K562 (cell line): ENCODE results near the gene VAT1L. TPM values are rescaled to one million over a fixed set of nuclear protein-coding genes. Genes with fewer than 3 reads are reported as not detected.

Experiments used
- ATAC-seq: fragments of 200-7000 bp; cut with Tn5 transposase; 3 replicates; pipeline ENCODE4 v1.9.1; 2020; ENCODE audit warnings: moderate library complexity
- BruUV-seq: library from RNA; stranded (reverse); fragments of 400-500 nt; replicated peaks from 2 replicates; lab custom pipeline; 2021; lab: Mats Ljungman, UMichigan
- CTCF ChIA-PET: fragments of 300-600 bp; formaldehyde crosslinking; extraction: SDS; loops from one replicate; lab custom pipeline; 2021; ENCODE audit warnings: low intra/inter-chr PET ratio; lab: Yijun Ruan, JAX
- POLR2A ChIA-PET: fragments of 300-600, 350-650 bp; sonication (Branson Sonifier 250); formaldehyde crosslinking; extraction: SDS; loops from one replicate; lab custom pipeline; 2021; ENCODE audit warnings: antibody characterized with exemption, inconsistent platforms; lab: Yijun Ruan, JAX
- DNase-seq, 4 experiments: peaks; one replicate each; pipeline versions ENCODE4 v3.0.0 to v3.0.0-alpha.2; 2011 to 2018; ENCODE audit warnings: low spot score in 3 of 4, mixed read lengths in 3 of 4; ENCODE audit errors: extremely low read depth in 1 of 4
- FAIRE-seq: peaks from 2 replicates; lab custom pipeline; 2011; peaks lifted over from hg19 to GRCh38; lab: Jason Lieb, UNC
- H2AFZ ChIP-seq: 2 replicates; pipeline ENCODE4 v1.6.0; 2011; ENCODE audit warnings: low read depth, low read length, control low read depth, inconsistent platforms
- H3K27ac ChIP-seq: fragments of 200-600 bp; 3 replicates; pipeline ENCODE4 v1.8.0; 2011; ENCODE audit warnings: low read depth, mild to moderate bottlenecking, control low read depth, inconsistent platforms, low read length, moderate library complexity, mixed read lengths; ENCODE audit errors: extremely low read depth
- H3K27me3 ChIP-seq, 2 experiments: fragments of 300-600 bp in 1 of 2; 2 replicates in 1 of 2; 3 replicates in 1 of 2; pipeline versions ENCODE4 v1.6.0 to v1.8.0; 2011; ENCODE audit warnings: inconsistent platforms in 2 of 2, low read length in 2 of 2, mild to moderate bottlenecking in 1 of 2, mixed read lengths in 1 of 2, moderate library complexity in 1 of 2; ENCODE audit not compliant: control insufficient read depth in 2 of 2, insufficient read depth in 2 of 2
- H3K36me3 ChIP-seq: fragments of 300-600 bp; 3 replicates; pipeline ENCODE4 v1.8.0; 2011; ENCODE audit warnings: mild to moderate bottlenecking, low read length, inconsistent platforms; ENCODE audit not compliant: control insufficient read depth, insufficient read depth
- H3K4me1 ChIP-seq, 2 experiments: fragments of 200-600 bp in 1 of 2; replicated peaks in 1 of 2; 2 replicates in 1 of 2; 3 replicates in 1 of 2; pipeline versions ENCODE4 v1.5.1 to v1.8.0; 2011; ENCODE audit warnings: inconsistent platforms in 2 of 2, low read length in 2 of 2, mild to moderate bottlenecking in 1 of 2, mixed read lengths in 1 of 2, moderate library complexity in 1 of 2; ENCODE audit not compliant: control insufficient read depth in 2 of 2, insufficient read depth in 2 of 2
- H3K4me2 ChIP-seq: 2 replicates; pipeline ENCODE4 v1.6.1; 2011; ENCODE audit warnings: low read length, control low read depth, inconsistent platforms, mixed read lengths; ENCODE audit not compliant: insufficient read depth
- H3K4me3 ChIP-seq: fragments of 200-600 bp; sonication (generic), shearing (Covaris generic); 2 replicates; pipeline ENCODE4 v1.5.1; 2016; ENCODE audit warnings: control low read depth, inconsistent platforms
- H3K79me2 ChIP-seq: fragments of 200-600 bp; 3 replicates; pipeline ENCODE4 v1.8.0; 2011; ENCODE audit warnings: low read length, inconsistent platforms; ENCODE audit not compliant: control insufficient read depth, insufficient read depth
- H3K9ac ChIP-seq, 2 experiments: 2 replicates each; pipeline versions ENCODE4 v1.6.0 to v1.6.1; 2011; ENCODE audit warnings: low read depth in 2 of 2, low read length in 2 of 2, control low read depth in 1 of 2, inconsistent platforms in 1 of 2, mild to moderate bottlenecking in 1 of 2, mixed read lengths in 1 of 2; ENCODE audit not compliant: insufficient read depth in 1 of 2
- H3K9me1 ChIP-seq: one replicate; pipeline ENCODE4 v1.6.0; 2011; ENCODE audit warnings: inconsistent platforms, mild to moderate bottlenecking, low read length, moderate library complexity; ENCODE audit not compliant: control insufficient read depth, insufficient read depth
- H3K9me3 ChIP-seq: replicated peaks from 2 replicates; pipeline ENCODE4 v1.5.1; 2011; ENCODE audit warnings: low read depth, low read length, inconsistent platforms; ENCODE audit not compliant: control insufficient read depth, insufficient read depth
- H4K20me1 ChIP-seq: replicated peaks from 2 replicates; pipeline ENCODE4 v1.6.1; 2011; ENCODE audit warnings: low read length, inconsistent platforms, mixed read lengths; ENCODE audit not compliant: control insufficient read depth, insufficient read depth
- CTCF ChIP-seq, 3 experiments: IDR thresholded peaks in 2 of 3; conservative IDR thresholded peaks in 1 of 3; 2 replicates each; pipeline ENCODE4 v1.5.1; 2011 to 2012; ENCODE audit warnings: low read length in 3 of 3, mild to moderate bottlenecking in 3 of 3, control low read depth in 2 of 3, improper control_type of control experiment in 1 of 3, inconsistent platforms in 1 of 3, low read depth in 1 of 3, mixed read lengths in 1 of 3, moderate library complexity in 1 of 3; ENCODE audit not compliant: insufficient read depth in 2 of 3
- HEY1 ChIP-seq: fragments of 250-450 bp; sonication (Bioruptor Pico); IDR thresholded peaks from 2 replicates; pipeline ENCODE4 v1.5.0; 2020; ENCODE audit warnings: mild to moderate bottlenecking, moderate library complexity, borderline replicate concordance
- MCM2 ChIP-seq: fragments of 450-650 bp; IDR thresholded peaks from 2 replicates; pipeline ENCODE4 v1.6.1; 2017; ENCODE audit warnings: low read depth, mild to moderate bottlenecking
- RAD21 ChIP-seq, 2 experiments: fragments of 250-450 bp in 1 of 2; fragments of 450-650 bp in 1 of 2; sonication (Bioruptor Pico) in 1 of 2; formaldehyde crosslinking in 1 of 2; IDR thresholded peaks in 1 of 2; conservative IDR thresholded peaks in 1 of 2; 2 replicates each; pipeline versions ENCODE4 v1.4.0 to v1.8.0; 2020 to 2022; ENCODE audit warnings: mild to moderate bottlenecking in 2 of 2, moderate library complexity in 1 of 2
- ZNF764 ChIP-seq: fragments of 250-450 bp; sonication (Bioruptor Pico); IDR thresholded peaks from 2 replicates; pipeline ENCODE4 v1.4.0; 2020; ENCODE audit warnings: low read depth, mild to moderate bottlenecking, moderate library complexity
- WGBS: fragments of 100-300 bp; shearing (Covaris generic); methylation state at CpG from one replicate; pipeline ENCODE4 v1.1.6; 2016; ENCODE audit warnings: low coverage, mixed read lengths; ENCODE audit not compliant: insufficient coverage; ENCODE audit errors: missing lambda C conversion rate; 5-methylcytosine and 5-hydroxymethylcytosine counted together
- in situ Hi-C: fragments of 300-500 bp; cut with MboI; formaldehyde crosslinking; loops from 4 replicates; pipeline ENCODE4 v1.15.0; 2018; ENCODE audit warnings: inconsistent platforms, mixed read lengths
- intact Hi-C: fragments of 100-400 bp; cut with micrococcal nuclease; formaldehyde crosslinking; loops from 2 replicates; pipeline ENCODE4 v1.14.2; 2022
- polyA plus RNA-seq, 8 experiments: library from polyadenylated mRNA; depleted of rRNA in 4 of 8; stranded (reverse) in 5 of 8; unstranded in 3 of 8; fragments of >200 nt; fragmentation: Nextera tagmentation in 2 of 8; fragmentation: Illumina TruSeq in 1 of 8; extraction: Ambion mirVana in 2 of 8; extraction: Trizol in 1 of 8; gene quantifications; 2 replicates each; pipeline versions ENCODE4 v1.2.1 to v1.2.3, GENCODE V29; 2011 to 2014; ENCODE audit warnings: inconsistent platforms in 1 of 8, missing spikeins in 1 of 8
- total RNA-seq, 7 experiments: library from RNA; depleted of rRNA in 6 of 7; stranded (reverse); fragments of >200 nt in 6 of 7; fragmentation: Illumina TruSeq in 2 of 7; extraction: Trizol in 2 of 7; gene quantifications; 2 replicates each; pipeline versions ENCODE4 v1.2.1 to v1.2.3, GENCODE V29; 2011 to 2021; ENCODE audit warnings: low replicate concordance in 1 of 7
- TF ChIP-seq, protein P1 (sequence below): fragments of 250-450 bp; sonication (Bioruptor Pico); IDR thresholded peaks from 2 replicates; pipeline ENCODE4 v1.4.0; 2020; ENCODE audit warnings: mild to moderate bottlenecking, moderate library complexity

The VAT1L gene
- total and polyA plus RNA-seq, 9 of the 15 experiments (the other 6 are each of a cell fraction or from before 2014, with no cell fraction given) = 0.01 TPM; not detected in 8

GRCh38 chr16:78005881-78006280 is 217.5 kb downstream of the VAT1L start:
- in situ Hi-C loops = no loop called here
- Histone ChIP-seq H3K9ac (no peak overlapping the region), H3K79me2 (no peaks in the 10 kb centered on the region), H3K4me2 (no peak overlapping the region), H3K4me3 (no peak overlapping the region), H3K27ac (no peak overlapping the region), H3K9me1 (no peaks in the 10 kb centered on the region), H4K20me1 (no peaks in the 10 kb centered on the region), H3K4me1 (no peaks in the 10 kb centered on the region), H2AFZ (no peak overlapping the region), H3K9me3 (0 out of 2 replicates have a peak, but pooled peaks cover 1% of the 10 kb centered on the region), H3K36me3 (no peaks in the 10 kb centered on the region), H3K27me3 (peaks cover 2 to 10% of the 10 kb centered on the region in 2 experiments; a peak in 2 of 5 replicates)
- ChIA-PET CTCF (no interaction called here), POLR2A (no interaction called here)
- BruUV-seq = no TSS peak
- FAIRE-seq = peak; percentile 65
- TF ChIP-seq CTCF (IDR thresholded peaks at IDR 0.05 in 2 of 3, conservative IDR thresholded peaks at IDR 0.05 in 1 of 3; ENCODE audit: insufficient read depth in 2 of 3, low read depth in 1 of 3, low read length in 3 of 3) = peak; percentile 28 to 58 (median 47); a peak in 5 of 6 replicates
- peak in 1 of 2 experiments; percentile 33; a peak in 2 of 4 replicates for TF ChIP-seq RAD21 (CRISPR knock-in tag; conservative IDR thresholded peaks at IDR 0.05 in 1 of 2, IDR thresholded peaks at IDR 0.05 in 1 of 2)
- no peak for TF ChIP-seq HEY1 (CRISPR knock-in tag)
- TF ChIP-seq, protein P1, sequence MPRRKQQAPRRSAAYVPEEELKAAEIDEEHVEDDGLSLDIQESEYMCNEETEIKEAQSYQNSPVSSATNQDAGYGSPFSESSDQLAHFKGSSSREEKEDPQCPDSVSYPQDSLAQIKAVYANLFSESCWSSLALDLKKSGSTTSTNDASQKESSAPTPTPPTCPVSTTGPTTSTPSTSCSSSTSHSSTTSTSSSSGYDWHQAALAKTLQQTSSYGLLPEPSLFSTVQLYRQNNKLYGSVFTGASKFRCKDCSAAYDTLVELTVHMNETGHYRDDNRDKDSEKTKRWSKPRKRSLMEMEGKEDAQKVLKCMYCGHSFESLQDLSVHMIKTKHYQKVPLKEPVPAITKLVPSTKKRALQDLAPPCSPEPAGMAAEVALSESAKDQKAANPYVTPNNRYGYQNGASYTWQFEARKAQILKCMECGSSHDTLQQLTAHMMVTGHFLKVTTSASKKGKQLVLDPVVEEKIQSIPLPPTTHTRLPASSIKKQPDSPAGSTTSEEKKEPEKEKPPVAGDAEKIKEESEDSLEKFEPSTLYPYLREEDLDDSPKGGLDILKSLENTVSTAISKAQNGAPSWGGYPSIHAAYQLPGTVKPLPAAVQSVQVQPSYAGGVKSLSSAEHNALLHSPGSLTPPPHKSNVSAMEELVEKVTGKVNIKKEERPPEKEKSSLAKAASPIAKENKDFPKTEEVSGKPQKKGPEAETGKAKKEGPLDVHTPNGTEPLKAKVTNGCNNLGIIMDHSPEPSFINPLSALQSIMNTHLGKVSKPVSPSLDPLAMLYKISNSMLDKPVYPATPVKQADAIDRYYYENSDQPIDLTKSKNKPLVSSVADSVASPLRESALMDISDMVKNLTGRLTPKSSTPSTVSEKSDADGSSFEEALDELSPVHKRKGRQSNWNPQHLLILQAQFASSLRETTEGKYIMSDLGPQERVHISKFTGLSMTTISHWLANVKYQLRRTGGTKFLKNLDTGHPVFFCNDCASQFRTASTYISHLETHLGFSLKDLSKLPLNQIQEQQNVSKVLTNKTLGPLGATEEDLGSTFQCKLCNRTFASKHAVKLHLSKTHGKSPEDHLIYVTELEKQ (CRISPR knock-in tag) = no peak
- TF ChIP-seq MCM2 = no peak
- TF ChIP-seq ZNF764 = no peak
- intact Hi-C loops = loop anchor here (2.0 to 10.0 kb wide), 2 partner anchors 93 to 771 kb away; partner anchors contain the start of gene WWOX
- ATAC-seq = peak; percentile 72; the same call in 2 of the 3 replicates
- DNase-seq = peak; percentile 37 to 46 (median 44)
- 0% methylated on average over 5 of the region's 5 CpGs for WGBS
